Tibial nerve (tissue), 3 donors: ENCODE measurements around the gene ZNF593.

ENCODE experiments used
- POLR2A ChIP-seq, 2 donors: fragments of 450-650 bp; IDR thresholded peaks; one replicate each; pipeline ENCODE4 v1.6.1; 2017; ENCODE audit warnings: antibody characterized with exemption in 2 of 2, mild to moderate bottlenecking in 2 of 2, moderate library complexity in 2 of 2
- TF ChIP-seq, protein P1 (sequence below), 5 experiments: fragments of 200-600 bp in 3 of 5; fragments of 450-650 bp in 2 of 5; sonication (generic) in 3 of 5; IDR thresholded peaks; one replicate each; pipeline ENCODE4 v1.5.1; 2016 to 2019; ENCODE audit warnings: antibody characterized with exemption in 5 of 5, mild to moderate bottlenecking in 3 of 5, moderate library complexity in 2 of 5

DNA sequence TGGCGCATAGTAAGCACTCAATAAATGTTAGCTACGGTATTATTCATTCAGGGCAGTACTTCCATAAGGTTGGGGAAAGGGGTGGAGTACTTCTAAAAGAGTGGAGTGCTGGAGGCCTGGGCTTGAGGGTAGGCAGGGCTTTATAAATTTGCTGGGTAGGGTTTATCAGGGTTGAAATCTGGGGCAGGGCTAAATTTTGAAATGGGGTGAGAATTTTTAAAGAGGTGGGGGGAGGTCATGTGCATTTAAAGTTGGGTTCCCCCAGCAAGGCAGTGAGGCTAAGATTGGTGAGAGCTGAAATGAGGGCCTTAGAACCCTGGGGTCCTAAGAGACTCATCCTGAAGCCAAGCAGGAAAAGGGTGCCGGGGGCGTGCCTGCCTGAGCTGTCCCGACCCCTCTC, 30.7 kb downstream of the ZNF593 start:
- TF ChIP-seq, protein P1, sequence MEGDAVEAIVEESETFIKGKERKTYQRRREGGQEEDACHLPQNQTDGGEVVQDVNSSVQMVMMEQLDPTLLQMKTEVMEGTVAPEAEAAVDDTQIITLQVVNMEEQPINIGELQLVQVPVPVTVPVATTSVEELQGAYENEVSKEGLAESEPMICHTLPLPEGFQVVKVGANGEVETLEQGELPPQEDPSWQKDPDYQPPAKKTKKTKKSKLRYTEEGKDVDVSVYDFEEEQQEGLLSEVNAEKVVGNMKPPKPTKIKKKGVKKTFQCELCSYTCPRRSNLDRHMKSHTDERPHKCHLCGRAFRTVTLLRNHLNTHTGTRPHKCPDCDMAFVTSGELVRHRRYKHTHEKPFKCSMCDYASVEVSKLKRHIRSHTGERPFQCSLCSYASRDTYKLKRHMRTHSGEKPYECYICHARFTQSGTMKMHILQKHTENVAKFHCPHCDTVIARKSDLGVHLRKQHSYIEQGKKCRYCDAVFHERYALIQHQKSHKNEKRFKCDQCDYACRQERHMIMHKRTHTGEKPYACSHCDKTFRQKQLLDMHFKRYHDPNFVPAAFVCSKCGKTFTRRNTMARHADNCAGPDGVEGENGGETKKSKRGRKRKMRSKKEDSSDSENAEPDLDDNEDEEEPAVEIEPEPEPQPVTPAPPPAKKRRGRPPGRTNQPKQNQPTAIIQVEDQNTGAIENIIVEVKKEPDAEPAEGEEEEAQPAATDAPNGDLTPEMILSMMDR (IDR thresholded peaks at IDR 0.05) = no peak
- no peak for TF ChIP-seq POLR2A (IDR thresholded peaks at IDR 0.05)
